T-helper 1 cell treated with Interleukin-12 subunit alpha and Interleukin-12 subunit beta and Interleukin-4 antibody, amounts not matched to agents 30 μg/mL and 1 μg/mL, for 36 hours (primary cell): ENCODE data around the gene ZIM2.

Experiments used
- H3K27ac Mint-ChIP-seq: one replicate; pipeline ENCODE4 v1.8.0; 2021; ENCODE audit warnings: mild to moderate bottlenecking, mixed read lengths
- H3K27me3 Mint-ChIP-seq: one replicate; pipeline ENCODE4 v1.8.0; 2021; ENCODE audit warnings: low read depth, mixed read lengths
- H3K36me3 Mint-ChIP-seq: one replicate; pipeline ENCODE4 v1.8.0; 2021; ENCODE audit warnings: low read depth, mixed read lengths
- H3K4me1 Mint-ChIP-seq: one replicate; pipeline ENCODE4 v1.8.0; 2021; ENCODE audit warnings: low read depth, mixed read lengths
- H3K4me3 Mint-ChIP-seq: one replicate; pipeline ENCODE4 v1.8.0; 2021; ENCODE audit warnings: mild to moderate bottlenecking, moderate library complexity, mixed read lengths
- H3K9me3 Mint-ChIP-seq: one replicate; pipeline ENCODE4 v1.8.0; 2021; ENCODE audit warnings: mixed read lengths

The ZIM2 gene

DNA sequence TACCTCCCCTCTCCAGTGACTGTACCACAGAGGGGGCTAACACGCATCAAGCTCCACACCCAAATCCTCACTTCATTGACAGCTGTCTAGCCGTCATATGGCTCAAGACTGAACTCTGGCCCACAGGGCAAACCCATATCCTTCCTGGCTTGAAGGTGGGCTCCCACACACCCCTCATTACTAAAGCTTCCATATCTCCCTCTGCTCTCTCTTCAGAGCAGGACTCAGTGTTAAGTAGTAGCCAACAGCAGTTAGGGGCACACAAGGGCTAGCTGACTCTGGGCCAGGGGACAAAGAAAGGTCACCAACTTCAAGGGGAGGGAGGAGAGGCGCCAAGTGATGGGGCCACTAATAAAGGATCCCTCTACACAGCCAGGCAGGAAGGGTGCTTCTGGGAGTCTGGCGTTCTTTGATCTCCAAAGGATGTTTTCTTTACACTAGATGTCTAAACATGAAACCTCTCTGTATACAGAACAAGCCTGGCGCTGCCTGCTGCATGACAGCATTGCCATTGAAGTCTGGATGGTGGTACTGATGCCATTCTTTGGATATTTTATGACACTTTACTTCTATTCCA is 8.1 kb downstream of the ZIM2 start:
- Mint-ChIP-seq H3K4me1 (no peaks in the 10 kb centered on the region), H3K9me3 (peaks cover 78% of the 10 kb centered on the region), H3K27me3 (no peaks in the 10 kb centered on the region), H3K4me3 (no peak overlapping the region), H3K27ac (no peak overlapping the region), H3K36me3 (no peaks in the 10 kb centered on the region)

DNA sequence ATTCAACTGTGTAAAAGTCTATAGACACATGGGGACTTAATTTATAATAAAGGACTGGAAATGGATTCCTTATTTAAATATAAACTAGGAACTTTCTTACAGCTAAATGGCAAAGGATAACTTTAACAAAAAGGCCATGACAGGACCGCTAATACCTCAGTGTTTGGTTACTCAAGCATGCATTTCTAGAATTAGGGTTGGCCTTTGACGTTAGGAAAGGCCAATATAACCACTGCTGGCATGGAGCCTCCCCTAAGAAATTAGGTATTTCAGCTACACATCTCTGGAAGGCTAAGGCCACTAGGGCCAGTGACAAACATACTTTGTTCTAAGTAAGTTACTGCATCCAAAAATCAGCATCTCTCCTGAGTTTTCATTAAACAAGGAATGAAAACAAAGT is 9.3 kb downstream of the ZIM2 start:
- H3K27ac Mint-ChIP-seq: no peak overlapping the region
- H3K27me3 Mint-ChIP-seq: no peaks in the 10 kb centered on the region
- no peaks in the 10 kb centered on the region for H3K36me3 Mint-ChIP-seq
- no peak overlapping the region for H3K4me3 Mint-ChIP-seq
- no peaks in the 10 kb centered on the region for H3K4me1 Mint-ChIP-seq
- peaks cover 79% of the 10 kb centered on the region for H3K9me3 Mint-ChIP-seq

DNA sequence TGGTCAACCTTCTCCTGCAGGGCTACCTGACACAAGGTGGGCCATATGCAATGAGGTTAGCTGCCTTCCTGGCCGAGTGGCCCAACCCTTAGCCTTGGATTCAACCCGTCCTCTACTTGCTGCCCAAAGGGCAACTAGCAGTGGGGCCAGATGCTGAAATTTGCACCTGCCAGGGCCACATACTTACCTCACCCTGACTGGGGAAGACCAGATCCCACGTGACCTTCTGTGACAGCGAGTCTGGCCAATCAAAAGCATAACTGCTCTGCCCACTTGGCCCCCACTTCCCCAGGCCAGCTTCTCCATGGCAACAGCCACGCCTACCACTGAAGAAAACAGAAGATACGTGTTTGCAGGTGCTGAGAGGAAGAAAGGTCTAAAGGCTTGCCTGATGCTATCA is 10.9 kb downstream of the ZIM2 start:
- Mint-ChIP-seq H3K4me1 (no peaks in the 10 kb centered on the region), H3K27me3 (no peaks in the 10 kb centered on the region), H3K36me3 (no peaks in the 10 kb centered on the region), H3K4me3 (no peak overlapping the region), H3K9me3 (peaks cover 79% of the 10 kb centered on the region), H3K27ac (no peak overlapping the region)

DNA sequence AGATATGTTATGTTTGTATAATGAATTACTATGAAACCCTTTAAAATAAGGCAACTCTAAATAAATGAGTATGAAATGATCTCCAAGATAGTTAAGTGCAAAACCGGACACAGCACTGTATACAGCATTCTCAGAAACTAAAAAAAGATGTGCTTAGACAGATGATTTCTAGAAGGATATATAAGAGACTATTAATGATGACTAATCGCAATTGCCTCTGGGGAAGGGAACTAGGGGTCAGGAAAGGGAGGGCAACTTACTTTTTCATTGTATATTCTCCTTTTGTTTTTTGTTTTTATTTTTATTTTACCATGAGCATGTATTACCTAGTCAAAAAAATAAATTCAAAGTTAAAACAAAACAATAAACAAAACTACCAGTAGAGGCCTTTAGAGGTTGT is 12.8 kb downstream of the ZIM2 start:
- H3K4me3 Mint-ChIP-seq: no peak overlapping the region
- no peaks in the 10 kb centered on the region for H3K4me1 Mint-ChIP-seq
- H3K27me3 Mint-ChIP-seq: no peaks in the 10 kb centered on the region
- H3K9me3 Mint-ChIP-seq: peaks cover 82% of the 10 kb centered on the region
- no peak overlapping the region for H3K27ac Mint-ChIP-seq
- H3K36me3 Mint-ChIP-seq: no peaks in the 10 kb centered on the region

DNA sequence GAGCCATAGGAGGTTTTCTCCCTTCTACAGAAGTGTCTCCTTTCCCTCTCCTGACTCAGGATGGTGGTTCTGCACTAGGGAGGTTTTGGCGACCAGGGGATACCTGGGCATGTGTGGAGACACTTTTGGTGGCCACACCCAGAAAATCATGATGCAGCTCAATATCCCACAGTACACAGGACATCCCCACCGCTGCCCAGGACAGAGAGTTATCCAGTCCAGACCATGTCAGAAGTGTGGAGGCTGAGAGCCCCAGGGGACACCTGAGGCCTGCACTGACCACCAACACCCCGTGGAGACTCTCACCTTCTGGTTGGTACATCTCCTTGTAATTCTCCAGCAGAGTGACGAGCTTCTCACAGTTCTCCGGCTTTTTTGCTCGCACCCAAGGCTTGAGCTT is 16.6 kb downstream of the ZIM2 start:
- H3K9me3 Mint-ChIP-seq: peaks cover 94% of the 10 kb centered on the region
- no peaks in the 10 kb centered on the region for H3K36me3 Mint-ChIP-seq
- no peaks in the 10 kb centered on the region for H3K4me1 Mint-ChIP-seq
- no peak overlapping the region for H3K4me3 Mint-ChIP-seq
- no peak overlapping the region for H3K27ac Mint-ChIP-seq
- H3K27me3 Mint-ChIP-seq: no peaks in the 10 kb centered on the region

DNA sequence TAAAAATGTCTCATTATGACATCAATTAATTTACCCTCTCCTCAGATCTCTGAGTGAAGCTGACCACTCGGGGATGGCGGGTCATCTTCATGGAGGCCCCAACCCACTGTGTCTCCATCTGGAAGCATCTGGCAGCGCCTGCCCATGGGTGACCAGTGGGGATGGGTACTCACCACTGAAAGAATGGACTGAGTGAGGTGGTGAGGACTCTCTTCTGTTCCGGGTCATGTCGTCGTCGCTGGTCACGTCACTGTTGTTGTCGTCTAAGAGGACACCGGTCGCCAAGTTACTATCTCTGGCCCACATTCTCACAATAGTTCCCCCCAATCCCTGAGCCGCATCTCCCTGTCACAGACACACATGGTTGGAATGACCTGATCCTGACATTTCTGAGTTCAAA is 17.1 kb downstream of the ZIM2 start:
- H3K9me3 Mint-ChIP-seq: peaks cover 95% of the 10 kb centered on the region
- no peaks in the 10 kb centered on the region for H3K27me3 Mint-ChIP-seq
- no peak overlapping the region for H3K27ac Mint-ChIP-seq
- H3K4me3 Mint-ChIP-seq: no peak overlapping the region
- H3K36me3 Mint-ChIP-seq: no peaks in the 10 kb centered on the region
- no peaks in the 10 kb centered on the region for H3K4me1 Mint-ChIP-seq

DNA sequence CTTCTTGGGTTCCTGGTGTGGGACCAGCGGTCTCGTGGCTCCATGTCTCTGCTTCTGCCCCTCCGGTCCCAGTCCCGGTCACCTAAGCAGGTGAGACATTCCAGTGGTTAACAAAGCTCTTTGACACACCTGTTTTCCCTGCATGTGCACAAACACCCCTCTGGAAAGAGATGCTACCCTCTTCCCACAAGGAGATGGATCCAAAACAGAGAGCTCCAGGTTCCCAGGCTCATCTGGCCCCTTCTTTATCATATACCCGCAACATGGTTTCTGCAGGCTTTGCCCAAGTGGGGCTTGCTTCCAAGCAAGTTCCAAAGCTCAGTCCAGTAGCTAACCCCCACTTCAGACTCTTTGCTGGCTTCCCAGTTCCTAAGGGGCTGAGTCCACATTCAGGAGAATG is 17.8 kb downstream of the ZIM2 start:
- peaks cover 3% of the 10 kb centered on the region for H3K36me3 Mint-ChIP-seq
- no peaks in the 10 kb centered on the region for H3K27me3 Mint-ChIP-seq
- no peaks in the 10 kb centered on the region for H3K4me1 Mint-ChIP-seq
- H3K4me3 Mint-ChIP-seq: no peak overlapping the region
- peaks cover 96% of the 10 kb centered on the region for H3K9me3 Mint-ChIP-seq
- no peak overlapping the region for H3K27ac Mint-ChIP-seq

DNA sequence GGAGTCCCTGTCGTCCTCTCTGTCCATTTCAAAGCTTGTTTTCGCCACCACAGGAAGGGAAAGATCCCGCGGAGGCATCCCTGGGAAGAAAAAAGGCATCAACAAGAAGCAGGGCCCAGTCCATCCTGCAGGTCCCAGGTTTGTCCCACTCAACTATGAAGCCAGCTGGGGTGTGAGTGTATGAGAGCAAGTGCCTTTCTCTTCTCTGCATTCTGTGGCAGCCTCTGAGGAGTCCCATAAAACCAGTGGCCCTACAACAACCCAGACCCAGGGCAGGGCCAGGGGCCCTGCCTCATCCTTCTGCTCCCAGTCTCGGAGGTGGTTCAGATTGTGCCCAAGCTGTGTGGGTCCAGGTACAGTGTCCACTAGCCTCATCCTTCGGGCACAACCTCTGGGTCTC is 18.9 kb downstream of the ZIM2 start:
- Mint-ChIP-seq H3K36me3 (peaks cover 5% of the 10 kb centered on the region), H3K9me3 (peaks cover 96% of the 10 kb centered on the region), H3K27ac (no peak overlapping the region), H3K4me3 (no peak overlapping the region), H3K27me3 (no peaks in the 10 kb centered on the region), H3K4me1 (no peaks in the 10 kb centered on the region)

DNA sequence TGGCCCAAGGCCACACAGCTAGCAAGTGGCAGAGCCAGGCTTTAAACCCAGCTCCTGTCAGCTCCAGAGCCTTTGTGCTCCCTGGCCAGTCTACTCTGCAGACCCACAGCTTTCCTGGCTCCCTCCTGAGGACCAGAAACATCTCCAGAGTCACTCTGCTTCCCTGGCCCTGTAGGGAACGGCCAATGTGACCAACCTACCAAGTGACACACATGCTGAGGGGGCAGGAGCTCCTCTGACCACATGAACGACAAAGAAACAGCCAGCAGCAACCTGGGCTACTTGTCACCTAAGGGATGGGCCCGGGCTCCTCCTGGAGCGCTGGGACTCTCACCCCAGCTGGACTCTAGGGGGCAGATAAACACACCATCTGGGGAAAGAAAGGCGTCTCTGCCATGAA is 19.3 kb downstream of the ZIM2 start:
- H3K9me3 Mint-ChIP-seq: peaks cover 96% of the 10 kb centered on the region
- no peak overlapping the region for H3K27ac Mint-ChIP-seq
- H3K36me3 Mint-ChIP-seq: peaks cover 5% of the 10 kb centered on the region
- no peaks in the 10 kb centered on the region for H3K4me1 Mint-ChIP-seq
- H3K4me3 Mint-ChIP-seq: no peak overlapping the region
- no peaks in the 10 kb centered on the region for H3K27me3 Mint-ChIP-seq

DNA sequence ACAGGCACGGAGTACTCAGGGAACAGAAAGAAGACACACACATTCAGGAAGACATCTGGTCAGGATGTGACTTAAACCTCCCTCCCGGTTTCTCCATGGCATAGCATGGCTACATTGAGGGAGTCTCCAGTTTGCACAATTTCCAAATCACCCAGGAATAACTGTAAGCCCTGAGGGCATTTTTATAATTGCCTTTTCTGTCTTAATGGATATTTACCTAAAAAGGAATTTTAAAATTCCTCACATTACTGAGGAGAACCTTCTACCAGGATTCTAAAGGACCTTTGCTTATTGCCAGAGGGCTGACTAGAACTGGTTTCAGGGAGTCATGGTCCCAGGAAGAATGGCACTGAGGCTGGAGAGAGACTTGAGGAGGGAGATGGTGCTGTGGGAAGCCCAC is 21.4 kb downstream of the ZIM2 start:
- H3K27ac Mint-ChIP-seq: no peak overlapping the region
- no peak overlapping the region for H3K4me3 Mint-ChIP-seq
- H3K4me1 Mint-ChIP-seq: no peaks in the 10 kb centered on the region
- H3K36me3 Mint-ChIP-seq: peaks cover 5% of the 10 kb centered on the region
- H3K9me3 Mint-ChIP-seq: peaks cover 96% of the 10 kb centered on the region
- H3K27me3 Mint-ChIP-seq: no peaks in the 10 kb centered on the region

DNA sequence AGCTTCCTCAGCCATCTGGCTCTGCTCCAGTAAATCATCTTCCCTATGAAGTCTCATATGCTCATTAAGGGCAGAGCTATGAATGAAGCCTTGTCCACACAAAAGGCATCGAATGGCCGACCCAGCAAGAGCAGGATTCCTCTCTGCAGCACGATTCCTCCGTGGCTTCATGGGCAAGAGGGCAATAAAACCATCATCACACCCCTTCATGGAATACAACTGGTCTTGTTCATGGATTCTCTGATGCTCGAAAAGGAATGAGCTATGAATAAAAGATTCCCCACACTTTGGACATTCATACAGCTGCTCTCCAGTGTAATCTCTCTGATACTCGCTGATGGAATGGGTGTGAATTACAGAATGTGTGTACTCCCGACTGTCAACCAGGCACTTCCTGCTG is 25.9 kb downstream of the ZIM2 start:
- H3K9me3 Mint-ChIP-seq: peaks cover 85% of the 10 kb centered on the region
- no peaks in the 10 kb centered on the region for H3K27me3 Mint-ChIP-seq
- no peaks in the 10 kb centered on the region for H3K4me1 Mint-ChIP-seq
- peaks cover 5% of the 10 kb centered on the region for H3K36me3 Mint-ChIP-seq
- H3K27ac Mint-ChIP-seq: no peak overlapping the region
- no peak overlapping the region for H3K4me3 Mint-ChIP-seq

DNA sequence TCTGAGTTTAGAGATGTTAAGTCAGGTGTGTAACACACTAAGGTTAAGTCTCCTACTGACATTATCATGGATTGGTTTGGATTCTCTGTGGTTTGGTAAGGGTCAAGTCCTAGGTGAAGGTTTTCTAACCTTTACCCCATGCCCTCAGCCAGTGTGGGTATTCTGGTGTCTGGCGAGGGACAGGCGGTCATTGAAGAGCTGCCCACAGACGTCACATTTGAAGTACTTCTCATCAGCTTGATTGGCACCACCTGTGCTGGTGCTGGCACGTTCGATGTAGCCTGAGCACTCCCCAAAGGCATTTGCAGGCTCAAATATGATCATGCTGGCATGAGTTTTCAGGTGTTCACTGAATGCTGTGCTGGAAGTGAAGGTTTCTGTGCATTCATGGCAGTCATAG is 27.0 kb downstream of the ZIM2 start:
- peaks cover 85% of the 10 kb centered on the region for H3K9me3 Mint-ChIP-seq
- H3K4me1 Mint-ChIP-seq: no peaks in the 10 kb centered on the region
- H3K4me3 Mint-ChIP-seq: no peak overlapping the region
- H3K27me3 Mint-ChIP-seq: no peaks in the 10 kb centered on the region
- peaks cover 5% of the 10 kb centered on the region for H3K36me3 Mint-ChIP-seq
- no peak overlapping the region for H3K27ac Mint-ChIP-seq

DNA sequence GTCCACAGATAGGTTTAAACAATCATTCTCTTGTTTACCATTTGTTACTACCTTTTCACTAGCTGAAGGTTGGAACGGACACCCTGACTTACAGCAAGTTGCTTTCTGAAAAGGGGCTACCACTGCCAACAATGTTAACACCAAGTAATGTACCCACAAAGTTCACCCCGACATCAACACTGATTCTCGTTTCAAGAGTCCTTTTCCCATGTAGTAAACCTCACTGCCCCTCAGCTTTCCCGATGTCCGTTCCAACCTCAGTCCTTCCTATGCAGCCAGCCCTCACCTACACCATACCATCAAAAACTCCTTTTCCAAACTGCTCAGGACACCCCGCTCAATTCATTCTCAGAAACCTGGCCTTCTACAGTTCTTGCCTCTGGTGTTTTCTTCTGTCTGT is 29.0 kb downstream of the ZIM2 start:
- no peaks in the 10 kb centered on the region for H3K27me3 Mint-ChIP-seq
- no peaks in the 10 kb centered on the region for H3K36me3 Mint-ChIP-seq
- no peak overlapping the region for H3K27ac Mint-ChIP-seq
- H3K9me3 Mint-ChIP-seq: peaks cover 82% of the 10 kb centered on the region
- no peak overlapping the region for H3K4me3 Mint-ChIP-seq
- H3K4me1 Mint-ChIP-seq: no peaks in the 10 kb centered on the region

DNA sequence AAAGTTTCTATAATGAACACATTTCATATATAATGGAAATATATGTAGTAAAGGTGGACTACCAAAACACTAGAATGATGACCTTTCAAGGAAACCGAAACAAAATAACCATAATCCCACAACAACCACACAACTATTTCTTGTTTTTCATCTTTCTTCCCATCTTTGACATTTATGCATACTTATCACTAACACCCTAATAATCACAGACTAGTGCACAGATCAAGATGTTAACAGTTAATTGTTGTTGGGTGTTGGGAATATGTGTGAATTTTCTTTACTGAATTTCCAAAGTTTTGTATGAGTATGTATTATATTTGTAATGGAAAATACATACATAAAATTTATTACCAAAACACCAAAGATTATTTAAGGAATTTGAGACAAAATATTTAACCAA is 30.3 kb downstream of the ZIM2 start:
- no peaks in the 10 kb centered on the region for H3K36me3 Mint-ChIP-seq
- no peak overlapping the region for H3K4me3 Mint-ChIP-seq
- H3K9me3 Mint-ChIP-seq: peaks cover 79% of the 10 kb centered on the region

DNA sequence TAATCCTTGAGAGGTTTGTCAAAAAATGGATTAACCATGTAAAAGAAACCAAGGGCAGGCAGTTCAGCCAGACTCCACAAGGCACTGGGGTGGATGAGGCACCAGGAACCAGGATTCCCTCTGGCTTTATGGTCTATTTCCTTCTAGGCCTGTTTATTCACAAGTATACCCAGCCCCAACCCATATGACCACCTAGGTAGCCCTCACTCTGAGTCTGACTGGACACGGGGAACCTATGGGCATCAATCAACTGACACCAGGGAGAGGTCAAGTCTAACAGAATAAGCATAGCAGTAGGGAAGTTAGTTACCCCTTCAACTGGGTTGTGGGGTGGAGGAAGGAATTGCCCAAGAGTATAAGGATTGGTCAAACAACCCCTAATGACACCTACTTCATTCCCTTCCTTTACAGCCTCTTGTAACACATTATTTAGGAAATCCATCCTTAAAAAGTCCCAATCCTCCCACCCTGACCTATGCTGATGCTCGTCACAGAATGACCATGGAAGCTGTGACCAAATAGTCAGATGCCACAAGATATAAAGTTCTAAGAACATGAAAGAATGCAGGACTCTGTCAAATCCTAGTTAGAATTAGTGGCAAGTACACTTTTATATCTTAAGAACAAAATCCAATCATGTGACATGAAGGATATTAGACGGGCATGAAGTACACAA is 31.7 kb downstream of the ZIM2 start:
- Mint-ChIP-seq H3K36me3 (no peaks in the 10 kb centered on the region), H3K27me3 (no peaks in the 10 kb centered on the region), H3K4me1 (no peaks in the 10 kb centered on the region), H3K4me3 (no peak overlapping the region), H3K27ac (no peak overlapping the region), H3K9me3 (peaks cover 77% of the 10 kb centered on the region)

More for the DNA sequence above, 30.3 kb downstream of the ZIM2 start:
- Mint-ChIP-seq H3K27ac (no peak overlapping the region), H3K27me3 (no peaks in the 10 kb centered on the region), H3K4me1 (no peaks in the 10 kb centered on the region)

DNA sequence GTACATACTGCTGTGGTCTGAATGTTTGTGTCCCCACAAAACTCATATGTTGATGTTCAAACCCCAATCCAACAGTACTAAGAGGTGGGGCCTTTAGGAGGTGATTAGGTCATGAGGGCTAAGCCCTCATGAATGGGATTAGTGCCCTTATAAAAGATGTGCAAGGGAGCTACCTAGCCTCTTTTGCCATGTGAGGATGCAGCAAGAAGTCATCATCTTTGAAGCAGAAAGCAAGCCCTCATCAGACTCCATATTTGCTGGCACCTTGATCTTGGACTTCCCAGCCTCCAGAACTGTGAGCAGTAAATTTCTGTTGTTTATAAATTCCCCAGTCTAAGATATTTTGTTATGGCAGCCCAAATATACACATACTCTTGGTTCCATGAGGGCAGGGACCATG is 33.9 kb downstream of the ZIM2 start:
- H3K27me3 Mint-ChIP-seq: no peaks in the 10 kb centered on the region
- no peak overlapping the region for H3K4me3 Mint-ChIP-seq
- no peaks in the 10 kb centered on the region for H3K36me3 Mint-ChIP-seq
- H3K9me3 Mint-ChIP-seq: peaks cover 74% of the 10 kb centered on the region
- no peaks in the 10 kb centered on the region for H3K4me1 Mint-ChIP-seq
- H3K27ac Mint-ChIP-seq: no peak overlapping the region
